GM12872 (cell line): ENCODE results near the gene CASP7.

Experiments
- TF ChIP-seq, protein P1 (sequence below): IDR thresholded peaks from 3 replicates; pipeline ENCODE4 v1.5.1; 2011; ENCODE audit warnings: low read depth, mild to moderate bottlenecking, low read length, moderate library complexity; ENCODE audit not compliant: insufficient read depth

CASP7 gene

GRCh38 chr10:113732966-113733365, 53.3 kb downstream of the CASP7 start:
- TF ChIP-seq, protein P1, sequence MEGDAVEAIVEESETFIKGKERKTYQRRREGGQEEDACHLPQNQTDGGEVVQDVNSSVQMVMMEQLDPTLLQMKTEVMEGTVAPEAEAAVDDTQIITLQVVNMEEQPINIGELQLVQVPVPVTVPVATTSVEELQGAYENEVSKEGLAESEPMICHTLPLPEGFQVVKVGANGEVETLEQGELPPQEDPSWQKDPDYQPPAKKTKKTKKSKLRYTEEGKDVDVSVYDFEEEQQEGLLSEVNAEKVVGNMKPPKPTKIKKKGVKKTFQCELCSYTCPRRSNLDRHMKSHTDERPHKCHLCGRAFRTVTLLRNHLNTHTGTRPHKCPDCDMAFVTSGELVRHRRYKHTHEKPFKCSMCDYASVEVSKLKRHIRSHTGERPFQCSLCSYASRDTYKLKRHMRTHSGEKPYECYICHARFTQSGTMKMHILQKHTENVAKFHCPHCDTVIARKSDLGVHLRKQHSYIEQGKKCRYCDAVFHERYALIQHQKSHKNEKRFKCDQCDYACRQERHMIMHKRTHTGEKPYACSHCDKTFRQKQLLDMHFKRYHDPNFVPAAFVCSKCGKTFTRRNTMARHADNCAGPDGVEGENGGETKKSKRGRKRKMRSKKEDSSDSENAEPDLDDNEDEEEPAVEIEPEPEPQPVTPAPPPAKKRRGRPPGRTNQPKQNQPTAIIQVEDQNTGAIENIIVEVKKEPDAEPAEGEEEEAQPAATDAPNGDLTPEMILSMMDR: no peak

- TF ChIP-seq, protein P1: no peak
These were observed 53.9 kb downstream of the CASP7 start for GRCh38 chr10:113733635-113734034.

DNA sequence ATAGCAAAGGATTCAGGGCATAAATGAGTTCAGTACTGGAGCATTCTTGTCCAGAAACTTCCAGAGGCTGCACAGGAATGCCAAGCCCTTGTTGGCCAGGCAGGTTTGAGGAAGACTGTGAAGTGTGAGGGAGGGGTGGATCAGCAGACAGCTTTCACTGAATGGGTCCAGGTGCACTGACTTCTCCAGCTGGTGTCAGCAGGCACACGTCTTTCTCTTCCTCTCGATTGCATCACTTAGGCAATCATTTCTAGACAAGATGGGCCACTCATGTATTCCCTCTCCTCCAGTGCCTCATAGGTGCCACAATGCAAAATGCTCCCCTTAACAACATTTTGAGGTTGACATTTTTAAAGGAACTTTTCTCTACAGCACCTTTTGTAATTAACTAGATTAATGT, 56.2 kb downstream of the CASP7 start:
- TF ChIP-seq, protein P1: peak; percentile 35; the same call in 2 of the 3 replicates

DNA sequence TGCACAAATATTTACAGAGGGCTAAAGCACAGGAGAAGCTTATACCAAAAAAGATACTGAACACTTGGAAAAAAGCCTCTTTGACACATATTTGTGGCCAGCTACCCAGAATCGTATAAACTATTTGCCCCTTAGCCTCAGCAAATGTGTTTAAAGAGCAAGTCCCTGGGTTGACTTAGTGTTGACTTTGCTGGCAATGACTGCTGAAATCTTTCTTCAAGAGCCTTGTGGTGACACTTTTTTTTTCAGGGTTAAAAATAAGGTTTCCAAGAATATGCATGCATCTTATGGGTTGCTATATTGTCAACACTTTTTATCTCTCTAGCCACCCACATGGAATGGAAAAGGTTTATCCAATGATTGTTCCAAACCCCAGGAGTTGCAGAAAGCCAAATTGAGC, 56.9 kb downstream of the CASP7 start:
- TF ChIP-seq, protein P1: no peak

- TF ChIP-seq, protein P1: no peak
These were observed 59.3 kb downstream of the CASP7 start for GRCh38 chr10:113739031-113739430.

DNA sequence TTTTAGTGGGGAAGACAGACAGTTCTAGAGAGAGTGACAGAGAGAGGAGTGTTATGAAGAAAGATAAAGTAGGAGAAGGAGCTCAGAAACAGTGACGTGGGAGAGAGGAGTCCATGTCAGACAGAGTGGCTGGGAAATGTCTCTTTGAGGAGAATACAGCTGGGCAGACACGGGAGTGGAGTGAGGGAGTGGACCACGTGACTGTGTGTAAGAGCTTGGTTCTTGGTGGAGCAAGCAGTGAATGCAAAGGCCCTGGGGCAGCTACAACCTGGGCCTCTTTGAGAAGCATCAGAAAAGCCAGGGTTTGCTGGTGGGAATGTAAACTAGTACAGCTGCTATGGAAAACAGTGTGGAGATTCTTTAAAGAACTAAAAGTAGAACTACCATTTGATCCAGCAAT, 59.9 kb downstream of the CASP7 start:
- TF ChIP-seq, protein P1: no peak

GRCh38 chr10:113740850-113741249, 61.1 kb downstream of the CASP7 start:
- TF ChIP-seq, protein P1: no peak

GRCh38 chr10:113742466-113742865, 62.8 kb downstream of the CASP7 start:
- TF ChIP-seq, protein P1: no peak
